HG03575 (cell line): ENCODE results near the gene EMC10.
"Not testable (repeated sequence)": the region's sequence is repeated elsewhere in the genome, so short reads cannot be mapped to it uniquely, and the experiment has no call there.

ENCODE experiments used
- ATAC-seq: cut with Tn5 transposase; IDR thresholded peaks from one replicate; pipeline ENCODE4 v1.9.1; 2021; ENCODE audit not compliant: unreplicated experiment, insufficient number of reproducible peaks, low FRiP score; ENCODE audit errors: extremely low read depth

Gene EMC10

GRCh38 chr19:50510121-50510670 is 33.9 kb downstream of the EMC10 start:
- ATAC-seq = no peak

GRCh38 chr19:50510700-50511068 is 34.4 kb downstream of the EMC10 start:
- no peak for ATAC-seq

- no peak for ATAC-seq
Measured at GRCh38 chr19:50511069-50511822, 34.9 kb downstream of the EMC10 start, which contains the start of gene JOSD2. JOSD2 (minus strand) TSS chr19:50511191; CDS start chr19:50510431, 760 bp downstream.

DNA sequence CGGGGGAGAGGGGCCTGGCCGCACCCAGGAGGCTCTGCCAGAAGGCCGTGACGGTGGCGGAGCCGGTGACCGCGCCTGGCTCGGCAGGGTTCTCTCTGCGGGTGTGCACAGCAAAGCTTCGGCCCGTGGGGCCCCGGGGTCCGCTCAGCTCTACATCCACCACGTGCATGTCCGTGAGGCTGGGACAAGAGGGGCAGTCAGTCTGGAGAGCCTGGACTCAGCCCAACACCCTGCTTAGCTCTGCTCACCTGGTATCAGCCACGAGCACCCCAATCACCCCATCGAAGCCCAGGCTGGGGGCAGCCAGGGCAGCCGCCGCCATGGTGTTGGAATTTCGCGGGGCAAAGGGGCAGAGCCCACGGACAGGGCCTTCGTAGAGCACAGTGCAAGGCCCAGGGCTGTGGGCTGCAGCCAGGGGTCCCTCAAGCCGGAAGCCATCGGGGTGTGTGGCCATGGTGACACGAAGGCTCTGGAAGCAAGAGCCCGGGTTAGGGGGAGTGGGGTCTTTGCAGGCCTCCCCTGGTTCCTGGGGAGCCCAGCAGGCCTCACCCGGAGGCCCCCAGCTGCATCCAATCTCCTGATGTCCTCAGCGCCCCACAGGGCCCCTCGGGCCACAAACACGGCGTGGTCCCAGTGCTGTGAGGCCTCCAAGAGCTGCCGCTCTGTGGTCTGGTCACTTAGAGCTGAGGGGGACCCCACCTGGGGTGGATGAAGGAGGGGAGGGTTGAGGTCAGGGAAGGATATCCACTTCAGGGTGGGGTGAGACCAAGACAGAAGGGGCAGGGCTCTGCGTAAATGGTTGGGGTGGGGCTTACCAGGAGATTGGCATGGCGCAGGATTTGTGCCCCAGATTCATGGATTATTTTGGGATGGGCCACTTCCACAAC is 36.0 kb downstream of the EMC10 start:
- no peak for ATAC-seq

DNA sequence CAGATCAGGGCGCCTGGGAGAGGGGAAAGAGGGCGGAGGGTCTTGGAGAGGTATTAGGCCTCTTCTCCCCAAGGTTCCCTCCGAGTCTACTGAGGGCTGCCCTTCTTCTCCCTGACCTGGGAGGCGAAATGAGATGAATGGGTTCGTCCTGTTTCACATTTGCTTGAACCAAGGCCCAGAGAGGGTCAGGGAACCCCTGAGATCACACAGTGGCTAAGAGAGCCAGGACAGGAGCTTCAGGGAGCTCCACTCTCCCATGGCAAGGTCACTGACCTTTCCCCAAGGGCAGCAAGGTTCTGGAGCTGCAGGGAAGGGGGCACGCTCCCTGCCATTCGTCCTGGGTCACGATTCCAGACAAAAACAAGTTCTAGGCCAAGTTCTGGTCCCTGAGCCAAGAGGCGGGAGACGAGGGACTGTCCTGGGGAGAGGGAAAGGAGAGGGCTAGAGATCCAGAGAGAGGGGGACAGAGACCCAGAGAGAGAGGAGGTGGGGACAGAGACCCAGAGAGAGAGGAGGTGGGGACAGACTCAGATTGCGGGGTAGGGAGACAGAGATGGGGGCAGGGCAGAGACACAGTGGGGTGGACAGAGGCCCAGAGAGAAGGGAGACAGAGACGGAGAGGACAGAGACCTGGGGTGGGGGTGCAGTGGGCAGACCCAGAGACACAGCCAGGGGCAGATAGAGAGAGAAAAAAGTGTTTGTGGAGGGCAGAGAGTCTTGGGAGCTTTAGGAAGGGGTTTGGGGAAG is 36.9 kb downstream of the EMC10 start:
- no peak for ATAC-seq

GRCh38 chr19:50513746-50514345 is 37.5 kb downstream of the EMC10 start, which contains the start of gene ASPDH:
ASPDH (minus strand) TSS chr19:50513913; CDS start chr19:50513823, 90 bp downstream.
- ATAC-seq = no peak

- ATAC-seq = no peak
Measured at GRCh38 chr19:50514346-50515167, 38.2 kb downstream of the EMC10 start.

DNA sequence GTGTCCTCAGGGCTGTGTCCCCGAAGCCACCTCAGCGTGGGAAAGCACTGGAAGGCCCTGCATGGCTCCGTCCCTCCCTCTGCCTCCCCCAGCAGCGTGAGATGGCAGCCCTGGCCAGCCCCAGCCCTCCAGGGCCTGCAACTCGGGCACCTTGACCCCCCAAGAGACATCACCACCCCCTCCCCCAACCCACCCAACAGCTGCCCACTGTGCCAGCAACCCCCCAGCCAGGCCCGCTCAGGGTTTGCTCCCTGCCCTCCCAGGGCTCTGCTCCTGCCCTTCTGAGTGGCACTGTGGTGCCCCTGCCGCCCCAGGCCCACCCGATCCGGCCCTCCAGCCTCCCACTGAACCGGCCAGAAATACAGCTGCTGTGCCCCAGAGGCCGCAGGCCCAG is 38.9 kb downstream of the EMC10 start:
- no peak for ATAC-seq

DNA sequence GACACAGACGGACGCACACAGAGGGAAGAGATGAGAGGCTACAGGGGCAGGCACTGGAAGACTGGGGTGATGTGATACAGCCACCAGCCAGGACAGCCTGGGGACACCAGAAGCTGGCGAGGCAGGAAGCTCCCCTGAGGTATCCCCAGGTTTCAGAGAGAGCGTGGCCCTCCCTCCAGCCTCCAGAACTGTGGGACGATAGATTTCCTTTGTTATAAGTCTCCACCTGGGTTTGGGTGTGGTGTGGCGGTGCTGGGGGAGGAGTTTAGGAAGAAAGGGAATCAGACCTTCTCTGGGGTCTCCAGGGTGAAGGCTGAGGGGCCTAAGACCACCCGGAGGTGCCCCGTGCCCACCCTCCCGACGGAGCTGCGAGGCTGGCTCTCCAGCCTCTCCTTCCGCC is 40.1 kb downstream of the EMC10 start:
- no peak for ATAC-seq

GRCh38 chr19:50516964-50517703 is 40.8 kb downstream of the EMC10 start:
- no peak for ATAC-seq

DNA sequence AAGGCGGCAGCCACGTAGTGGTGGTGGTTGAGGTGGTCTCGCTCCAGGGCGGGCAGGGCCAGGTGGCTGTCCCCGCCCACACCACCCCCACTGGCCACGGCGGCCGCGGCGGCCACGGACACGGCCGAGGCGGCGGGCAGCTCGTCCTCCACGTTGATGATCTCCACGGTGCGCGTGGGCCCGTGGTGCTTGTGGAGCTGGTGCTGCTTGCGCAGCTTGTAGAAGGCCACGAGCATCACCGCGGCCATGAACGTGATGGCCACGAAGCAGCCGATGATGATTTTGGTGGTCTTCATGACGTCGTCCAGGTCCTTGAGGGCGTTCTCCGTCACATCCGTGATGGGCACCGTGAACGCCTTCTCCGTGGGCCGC is 41.4 kb downstream of the EMC10 start:
- no peak for ATAC-seq

DNA sequence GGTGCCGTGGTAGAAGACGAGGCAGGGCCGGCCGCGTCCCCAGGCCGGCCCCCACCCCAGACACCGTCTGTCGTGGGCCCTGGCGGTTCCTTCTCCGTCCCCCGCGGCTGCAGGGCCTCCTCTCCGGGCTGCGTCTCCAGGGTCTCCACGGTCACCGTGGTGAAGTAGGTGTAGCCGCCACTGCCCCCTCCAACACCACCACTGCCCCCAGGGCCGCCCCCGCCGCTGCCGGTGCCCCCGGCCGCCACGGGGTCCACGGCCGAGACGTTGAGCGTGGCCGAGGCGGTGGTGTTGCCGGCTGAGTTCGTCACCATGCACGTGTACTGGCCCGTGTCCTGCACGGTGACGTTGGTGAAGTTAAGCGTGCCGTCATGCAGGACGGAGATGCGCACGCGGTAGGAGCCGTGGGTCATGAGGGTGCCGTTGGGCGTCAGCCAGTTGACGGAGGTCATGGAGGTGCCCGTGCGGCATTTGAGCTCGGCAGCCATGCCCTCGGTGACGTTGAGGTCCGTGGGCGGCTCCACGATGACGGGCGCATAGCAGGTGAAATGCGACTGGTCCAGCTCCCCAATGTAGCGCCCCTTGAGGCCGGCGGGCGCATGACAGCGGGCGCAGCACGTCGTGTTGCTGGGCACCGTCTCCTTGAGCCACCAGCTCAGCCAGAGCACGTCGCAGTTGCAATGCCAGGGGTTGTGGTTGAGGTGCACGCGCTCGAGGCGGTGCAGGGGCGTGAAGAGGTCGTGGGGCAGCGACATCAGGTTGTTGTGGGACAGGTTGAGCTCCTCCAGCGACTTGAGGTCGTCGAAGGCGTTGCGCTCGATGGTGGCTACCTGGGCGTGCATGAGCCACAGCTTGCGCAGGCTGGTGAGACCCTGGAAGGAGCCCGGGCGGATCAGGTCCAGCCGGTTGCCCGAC is 42.0 kb downstream of the EMC10 start:
- no peak for ATAC-seq

DNA sequence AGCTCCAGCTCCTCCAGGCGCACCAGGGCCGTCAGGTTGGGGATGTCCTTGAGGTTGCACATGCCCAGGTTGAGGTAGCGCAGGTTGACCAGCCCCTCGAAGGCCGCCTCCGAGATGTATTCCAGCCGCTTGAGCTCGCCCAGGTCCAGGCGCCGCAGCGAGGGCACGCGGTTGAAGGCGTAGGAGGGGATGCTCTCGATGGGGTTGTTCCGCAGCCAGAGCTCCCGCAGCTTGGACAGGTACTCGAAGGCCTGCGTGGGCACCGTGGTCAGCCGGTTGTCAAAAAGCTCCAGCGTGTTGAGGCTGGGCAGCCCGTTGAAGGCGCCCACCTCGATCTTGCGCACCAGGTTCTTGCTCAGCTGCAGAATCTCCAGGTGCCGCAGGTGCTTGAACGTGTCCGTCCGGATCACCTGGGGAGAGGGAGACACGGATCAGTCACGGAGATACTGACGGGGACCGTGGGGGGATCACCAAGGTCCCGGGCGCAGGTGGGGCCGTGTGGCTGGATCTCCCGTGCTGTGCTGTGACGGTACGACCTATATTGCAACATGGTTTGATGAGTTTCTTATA is 42.8 kb downstream of the EMC10 start:
- no peak for ATAC-seq

- no peak for ATAC-seq
Measured at GRCh38 chr19:50520822-50521465, 44.6 kb downstream of the EMC10 start.

DNA sequence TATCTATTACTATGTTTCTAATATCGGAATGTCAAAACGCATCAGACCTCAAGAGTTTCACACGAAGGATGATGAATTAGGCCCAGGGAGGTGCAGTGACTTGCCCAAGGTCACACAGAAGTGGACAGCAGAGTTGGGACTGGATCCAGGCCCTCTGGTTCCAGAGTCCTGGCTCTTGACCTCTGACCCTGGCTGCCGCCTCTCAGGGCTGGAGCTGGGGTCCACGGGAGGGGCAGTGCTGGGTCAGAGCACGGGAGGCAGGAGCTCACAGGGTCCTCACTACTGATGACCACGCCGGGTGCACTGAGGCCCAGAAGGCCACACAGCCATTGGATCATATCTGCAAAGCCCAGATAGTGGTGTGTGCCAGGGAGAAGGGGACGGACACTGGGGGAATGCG is 46.6 kb downstream of the EMC10 start:
- no peak for ATAC-seq

- ATAC-seq = not testable (repeated sequence)
Measured at GRCh38 chr19:50528052-50528451, 51.7 kb downstream of the EMC10 start.
